ENCODE data around the gene SLC47A2. TPM values are rescaled to one million over a fixed set of nuclear protein-coding genes. Genes with fewer than 3 reads are reported as not detected.

SLC47A2 gene
- total and polyA plus RNA-seq, 2 of the 13 experiments (the other 11 are each of a cell fraction or from before 2014, with no cell fraction given) = 0.04 TPM; not detected in 1

GRCh38 chr17:19762515-19762961 lies 46.2 kb upstream of the SLC47A2 start (continued):
- no peak for TF ChIP-seq SP5 (CRISPR knock-in tag; IDR thresholded peaks at IDR 0.05; ENCODE audit: borderline replicate concordance, low read depth)
- 0 out of 2 replicates have a peak, but pooled peaks have one; percentile 34 for TF ChIP-seq REPIN1 (CRISPR knock-in tag; IDR thresholded peaks at IDR 0.05; ENCODE audit: borderline replicate concordance, low read depth)
- no peak for TF ChIP-seq TIGD3 (CRISPR knock-in tag; IDR thresholded peaks at IDR 0.05; ENCODE audit: borderline replicate concordance)
- TF ChIP-seq TBL1XR1 (IDR thresholded peaks at IDR 0.05; ENCODE audit: borderline replicate concordance, low read length, partially characterized antibody) = no peak
- TF ChIP-seq MAFK (conservative IDR thresholded peaks at IDR 0.05 in 1 of 2, IDR thresholded peaks at IDR 0.05 in 1 of 2; ENCODE audit: low read length in 2 of 2) = no peak
- TF ChIP-seq, protein P1, sequence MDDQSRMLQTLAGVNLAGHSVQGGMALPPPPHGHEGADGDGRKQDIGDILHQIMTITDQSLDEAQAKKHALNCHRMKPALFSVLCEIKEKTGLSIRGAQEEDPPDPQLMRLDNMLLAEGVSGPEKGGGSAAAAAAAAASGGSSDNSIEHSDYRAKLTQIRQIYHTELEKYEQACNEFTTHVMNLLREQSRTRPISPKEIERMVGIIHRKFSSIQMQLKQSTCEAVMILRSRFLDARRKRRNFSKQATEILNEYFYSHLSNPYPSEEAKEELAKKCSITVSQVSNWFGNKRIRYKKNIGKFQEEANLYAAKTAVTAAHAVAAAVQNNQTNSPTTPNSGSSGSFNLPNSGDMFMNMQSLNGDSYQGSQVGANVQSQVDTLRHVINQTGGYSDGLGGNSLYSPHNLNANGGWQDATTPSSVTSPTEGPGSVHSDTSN (CRISPR knock-in tag; IDR thresholded peaks at IDR 0.05; ENCODE audit: borderline replicate concordance) = no peak
- TF ChIP-seq, protein P2, sequence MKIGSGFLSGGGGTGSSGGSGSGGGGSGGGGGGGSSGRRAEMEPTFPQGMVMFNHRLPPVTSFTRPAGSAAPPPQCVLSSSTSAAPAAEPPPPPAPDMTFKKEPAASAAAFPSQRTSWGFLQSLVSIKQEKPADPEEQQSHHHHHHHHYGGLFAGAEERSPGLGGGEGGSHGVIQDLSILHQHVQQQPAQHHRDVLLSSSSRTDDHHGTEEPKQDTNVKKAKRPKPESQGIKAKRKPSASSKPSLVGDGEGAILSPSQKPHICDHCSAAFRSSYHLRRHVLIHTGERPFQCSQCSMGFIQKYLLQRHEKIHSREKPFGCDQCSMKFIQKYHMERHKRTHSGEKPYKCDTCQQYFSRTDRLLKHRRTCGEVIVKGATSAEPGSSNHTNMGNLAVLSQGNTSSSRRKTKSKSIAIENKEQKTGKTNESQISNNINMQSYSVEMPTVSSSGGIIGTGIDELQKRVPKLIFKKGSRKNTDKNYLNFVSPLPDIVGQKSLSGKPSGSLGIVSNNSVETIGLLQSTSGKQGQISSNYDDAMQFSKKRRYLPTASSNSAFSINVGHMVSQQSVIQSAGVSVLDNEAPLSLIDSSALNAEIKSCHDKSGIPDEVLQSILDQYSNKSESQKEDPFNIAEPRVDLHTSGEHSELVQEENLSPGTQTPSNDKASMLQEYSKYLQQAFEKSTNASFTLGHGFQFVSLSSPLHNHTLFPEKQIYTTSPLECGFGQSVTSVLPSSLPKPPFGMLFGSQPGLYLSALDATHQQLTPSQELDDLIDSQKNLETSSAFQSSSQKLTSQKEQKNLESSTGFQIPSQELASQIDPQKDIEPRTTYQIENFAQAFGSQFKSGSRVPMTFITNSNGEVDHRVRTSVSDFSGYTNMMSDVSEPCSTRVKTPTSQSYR (CRISPR knock-in tag; IDR thresholded peaks at IDR 0.05; ENCODE audit: borderline replicate concordance) = no peak
- TF ChIP-seq ZNF790 (CRISPR knock-in tag; IDR thresholded peaks at IDR 0.05; ENCODE audit: borderline replicate concordance) = no peak
- TF ChIP-seq ARNT (IDR thresholded peaks at IDR 0.05) = no peak
- TF ChIP-seq ZNF770 (CRISPR knock-in tag; IDR thresholded peaks at IDR 0.05) = no peak
- no peak for TF ChIP-seq DR1 (CRISPR knock-in tag; IDR thresholded peaks at IDR 0.05)
- TF ChIP-seq ZNF326 (CRISPR knock-in tag; IDR thresholded peaks at IDR 0.05; ENCODE audit: borderline replicate concordance) = no peak
- 0 out of 2 replicates have a peak, but pooled peaks have one; percentile 20 for TF ChIP-seq ZMYM3 (CRISPR knock-in tag; IDR thresholded peaks at IDR 0.05)
- no peak for TF ChIP-seq ADNP (CRISPR knock-in tag; IDR thresholded peaks at IDR 0.05)
- TF ChIP-seq ZNF10 (CRISPR knock-in tag; IDR thresholded peaks at IDR 0.05; ENCODE audit: borderline replicate concordance, low read depth) = no peak
- no peak for TF ChIP-seq PPARG (CRISPR knock-in tag; conservative IDR thresholded peaks at IDR 0.05)
- peak; percentile 23; the same call in 1 of the 2 replicates for TF ChIP-seq ARID4A (CRISPR knock-in tag; IDR thresholded peaks at IDR 0.05; ENCODE audit: borderline replicate concordance)
- TF ChIP-seq ZNF331 (CRISPR knock-in tag; IDR thresholded peaks at IDR 0.05) = 0 out of 2 replicates have a peak, but pooled peaks have one; percentile 27
